K562 (cell line): ENCODE measurements around the gene G6PC1. TPM values are rescaled to one million over a fixed set of nuclear protein-coding genes. Genes with fewer than 3 reads are reported as not detected.
A peak's percentile ranks its signal among the peaks of the same experiment; 100 is the strongest.
"Not testable (repeated sequence)": the region's sequence is repeated elsewhere in the genome, so short reads cannot be mapped to it uniquely, and the experiment has no call there.

Experiments
- ATAC-seq: fragments of 200-7000 bp; cut with Tn5 transposase; 3 replicates; pipeline ENCODE4 v1.9.1; 2020; ENCODE audit warnings: moderate library complexity
- BruUV-seq: library from RNA; stranded (reverse); fragments of 400-500 nt; replicated peaks from 2 replicates; lab custom pipeline; 2021; lab: Mats Ljungman, UMichigan
- CTCF ChIA-PET: fragments of 300-600 bp; formaldehyde crosslinking; extraction: SDS; loops from one replicate; lab custom pipeline; 2021; ENCODE audit warnings: low intra/inter-chr PET ratio; lab: Yijun Ruan, JAX
- POLR2A ChIA-PET: fragments of 300-600, 350-650 bp; sonication (Branson Sonifier 250); formaldehyde crosslinking; extraction: SDS; loops from one replicate; lab custom pipeline; 2021; ENCODE audit warnings: antibody characterized with exemption, inconsistent platforms; lab: Yijun Ruan, JAX
- DNase-seq, 4 experiments: peaks; one replicate each; pipeline versions ENCODE4 v3.0.0 to v3.0.0-alpha.2; 2011 to 2018; ENCODE audit warnings: low spot score in 3 of 4, mixed read lengths in 3 of 4; ENCODE audit errors: extremely low read depth in 1 of 4
- FAIRE-seq: peaks from 2 replicates; lab custom pipeline; 2011; peaks lifted over from hg19 to GRCh38; lab: Jason Lieb, UNC
- H2AFZ ChIP-seq: 2 replicates; pipeline ENCODE4 v1.6.0; 2011; ENCODE audit warnings: low read depth, low read length, control low read depth, inconsistent platforms
- H3K27ac ChIP-seq: fragments of 200-600 bp; 3 replicates; pipeline ENCODE4 v1.8.0; 2011; ENCODE audit warnings: low read depth, mild to moderate bottlenecking, control low read depth, inconsistent platforms, low read length, moderate library complexity, mixed read lengths; ENCODE audit errors: extremely low read depth
- H3K27me3 ChIP-seq, 2 experiments: fragments of 300-600 bp in 1 of 2; 2 replicates in 1 of 2; 3 replicates in 1 of 2; pipeline versions ENCODE4 v1.6.0 to v1.8.0; 2011; ENCODE audit warnings: inconsistent platforms in 2 of 2, low read length in 2 of 2, mild to moderate bottlenecking in 1 of 2, mixed read lengths in 1 of 2, moderate library complexity in 1 of 2; ENCODE audit not compliant: control insufficient read depth in 2 of 2, insufficient read depth in 2 of 2
- H3K36me3 ChIP-seq: fragments of 300-600 bp; 3 replicates; pipeline ENCODE4 v1.8.0; 2011; ENCODE audit warnings: mild to moderate bottlenecking, low read length, inconsistent platforms; ENCODE audit not compliant: control insufficient read depth, insufficient read depth
- H3K4me1 ChIP-seq, 2 experiments: fragments of 200-600 bp in 1 of 2; replicated peaks in 1 of 2; 2 replicates in 1 of 2; 3 replicates in 1 of 2; pipeline versions ENCODE4 v1.5.1 to v1.8.0; 2011; ENCODE audit warnings: inconsistent platforms in 2 of 2, low read length in 2 of 2, mild to moderate bottlenecking in 1 of 2, mixed read lengths in 1 of 2, moderate library complexity in 1 of 2; ENCODE audit not compliant: control insufficient read depth in 2 of 2, insufficient read depth in 2 of 2
- H3K4me2 ChIP-seq: 2 replicates; pipeline ENCODE4 v1.6.1; 2011; ENCODE audit warnings: low read length, control low read depth, inconsistent platforms, mixed read lengths; ENCODE audit not compliant: insufficient read depth
- H3K4me3 ChIP-seq: fragments of 200-600 bp; sonication (generic), shearing (Covaris generic); 2 replicates; pipeline ENCODE4 v1.5.1; 2016; ENCODE audit warnings: control low read depth, inconsistent platforms
- H3K79me2 ChIP-seq: fragments of 200-600 bp; 3 replicates; pipeline ENCODE4 v1.8.0; 2011; ENCODE audit warnings: low read length, inconsistent platforms; ENCODE audit not compliant: control insufficient read depth, insufficient read depth
- H3K9ac ChIP-seq, 2 experiments: 2 replicates each; pipeline versions ENCODE4 v1.6.0 to v1.6.1; 2011; ENCODE audit warnings: low read depth in 2 of 2, low read length in 2 of 2, control low read depth in 1 of 2, inconsistent platforms in 1 of 2, mild to moderate bottlenecking in 1 of 2, mixed read lengths in 1 of 2; ENCODE audit not compliant: insufficient read depth in 1 of 2
- H3K9me1 ChIP-seq: one replicate; pipeline ENCODE4 v1.6.0; 2011; ENCODE audit warnings: inconsistent platforms, mild to moderate bottlenecking, low read length, moderate library complexity; ENCODE audit not compliant: control insufficient read depth, insufficient read depth
- H3K9me3 ChIP-seq: replicated peaks from 2 replicates; pipeline ENCODE4 v1.5.1; 2011; ENCODE audit warnings: low read depth, low read length, inconsistent platforms; ENCODE audit not compliant: control insufficient read depth, insufficient read depth
- H4K20me1 ChIP-seq: replicated peaks from 2 replicates; pipeline ENCODE4 v1.6.1; 2011; ENCODE audit warnings: low read length, inconsistent platforms, mixed read lengths; ENCODE audit not compliant: control insufficient read depth, insufficient read depth
- FIP1L1 ChIP-seq: fragments of 200-400 bp; formaldehyde crosslinking; IDR thresholded peaks from 2 replicates; pipeline ENCODE4 v1.6.1; 2018; ENCODE audit warnings: mild to moderate bottlenecking, low read depth, low read length; ENCODE audit not compliant: poor library complexity, severe bottlenecking
- KDM2B ChIP-seq: fragments of 250-450 bp; sonication (Bioruptor Pico); IDR thresholded peaks from 2 replicates; pipeline ENCODE4 v1.8.0; 2021; ENCODE audit warnings: mild to moderate bottlenecking, moderate library complexity
- ZNF165 ChIP-seq: fragments of 250-450 bp; sonication (Bioruptor Pico); IDR thresholded peaks from 2 replicates; pipeline ENCODE4 v1.4.0; 2020; ENCODE audit warnings: borderline replicate concordance
- ZNF24 ChIP-seq: fragments of 450-650 bp; IDR thresholded peaks from 2 replicates; pipeline ENCODE4 v1.6.1; 2016
- ZNF316 ChIP-seq: fragments of 450-650 bp; IDR thresholded peaks from 2 replicates; pipeline ENCODE4 v1.6.1; 2016
- ZNF668 ChIP-seq: fragments of 250-450 bp; sonication (Bioruptor Pico); IDR thresholded peaks from 2 replicates; pipeline ENCODE4 v1.8.0; 2022; ENCODE audit warnings: mild to moderate bottlenecking, inconsistent platforms
- WGBS: fragments of 100-300 bp; shearing (Covaris generic); methylation state at CpG from one replicate; pipeline ENCODE4 v1.1.6; 2016; ENCODE audit warnings: low coverage, mixed read lengths; ENCODE audit not compliant: insufficient coverage; ENCODE audit errors: missing lambda C conversion rate; 5-methylcytosine and 5-hydroxymethylcytosine counted together
- in situ Hi-C: fragments of 300-500 bp; cut with MboI; formaldehyde crosslinking; loops from 4 replicates; pipeline ENCODE4 v1.15.0; 2018; ENCODE audit warnings: inconsistent platforms, mixed read lengths
- intact Hi-C: fragments of 100-400 bp; cut with micrococcal nuclease; formaldehyde crosslinking; loops from 2 replicates; pipeline ENCODE4 v1.14.2; 2022
- polyA plus RNA-seq, 8 experiments: library from polyadenylated mRNA; depleted of rRNA in 4 of 8; stranded (reverse) in 5 of 8; unstranded in 3 of 8; fragments of >200 nt; fragmentation: Nextera tagmentation in 2 of 8; fragmentation: Illumina TruSeq in 1 of 8; extraction: Ambion mirVana in 2 of 8; extraction: Trizol in 1 of 8; gene quantifications; 2 replicates each; pipeline versions ENCODE4 v1.2.1 to v1.2.3, GENCODE V29; 2011 to 2014; ENCODE audit warnings: inconsistent platforms in 1 of 8, missing spikeins in 1 of 8
- total RNA-seq, 7 experiments: library from RNA; depleted of rRNA in 6 of 7; stranded (reverse); fragments of >200 nt in 6 of 7; fragmentation: Illumina TruSeq in 2 of 7; extraction: Trizol in 2 of 7; gene quantifications; 2 replicates each; pipeline versions ENCODE4 v1.2.1 to v1.2.3, GENCODE V29; 2011 to 2021; ENCODE audit warnings: low replicate concordance in 1 of 7

Gene G6PC1
- total and polyA plus RNA-seq, 9 of the 15 experiments (the other 6 are each of a cell fraction or from before 2014, with no cell fraction given) = not detected

- H3K36me3 ChIP-seq, H3K27me3 ChIP-seq, BruUV-seq, intact Hi-C loops, DNase-seq, in situ Hi-C loops, FAIRE-seq, POLR2A ChIA-PET, H3K27ac ChIP-seq, H2AFZ ChIP-seq, H3K9me1 ChIP-seq, ATAC-seq, H3K9me3 ChIP-seq, H4K20me1 ChIP-seq, H3K4me1 ChIP-seq, H3K4me2 ChIP-seq, CTCF ChIA-PET, H3K79me2 ChIP-seq, H3K9ac ChIP-seq, H3K4me3 ChIP-seq: not testable (repeated sequence)
- WGBS = 29% methylated on average over 4 of the region's 4 CpGs
- TF ChIP-seq ZNF24 = peak; percentile 89
These were observed 16.0 kb downstream of the G6PC1 start for GRCh38 chr17:42916388-42917235.

- Histone ChIP-seq H3K79me2 (no peaks in the 10 kb centered on the region), H3K36me3 (no peaks in the 10 kb centered on the region), H4K20me1 (no peaks in the 10 kb centered on the region), H3K4me2 (no peak overlapping the region), H3K4me3 (no peak overlapping the region), H3K4me1 (no peaks in the 10 kb centered on the region; a peak in 1 of 5 replicates), H3K9me1 (no peaks in the 10 kb centered on the region), H3K27ac (no peak overlapping the region), H3K9me3 (no peaks in the 10 kb centered on the region), H3K27me3 (peaks cover 0 to 3% of the 10 kb centered on the region in 2 experiments; a peak in 3 of 5 replicates), H3K9ac (no peak overlapping the region), H2AFZ (no peak overlapping the region)
- DNase-seq (no peak), FAIRE-seq (no peak), ATAC-seq (no peak)
- TF ChIP-seq ZNF668 = no peak
- peak; percentile 34; the same call in 1 of the 2 replicates for TF ChIP-seq ZNF316
- TF ChIP-seq KDM2B = no peak
- TF ChIP-seq FIP1L1 = no peak
- TF ChIP-seq ZNF165 = no peak
- ChIA-PET CTCF (no interaction called here), POLR2A (no interaction called here)
- 41% methylated on average over 8 of the region's 8 CpGs for WGBS
- no TSS peak for BruUV-seq
- intact Hi-C loops = no loop called here
- in situ Hi-C loops = no loop called here
These were observed 16.6 kb downstream of the G6PC1 start for GRCh38 chr17:42917236-42917603.
